OCI-LY3 (cell line): ENCODE data around the gene FITM1.

Source experiments
- EZH2phosphoT487 ChIP-seq: fragments of 200-600 bp; shearing (Covaris generic); IDR thresholded peaks from 2 replicates; pipeline ENCODE4 v1.6.1; 2018; ENCODE audit warnings: antibody characterized with exemption, mixed run types, low read depth
- TF ChIP-seq, protein P1 (sequence below): fragments of 200-600, 300-600 bp; sonication (generic); IDR thresholded peaks from 2 replicates; pipeline ENCODE4 v1.5.1; 2014; ENCODE audit warnings: antibody characterized with exemption, low read length, low read depth

DNA sequence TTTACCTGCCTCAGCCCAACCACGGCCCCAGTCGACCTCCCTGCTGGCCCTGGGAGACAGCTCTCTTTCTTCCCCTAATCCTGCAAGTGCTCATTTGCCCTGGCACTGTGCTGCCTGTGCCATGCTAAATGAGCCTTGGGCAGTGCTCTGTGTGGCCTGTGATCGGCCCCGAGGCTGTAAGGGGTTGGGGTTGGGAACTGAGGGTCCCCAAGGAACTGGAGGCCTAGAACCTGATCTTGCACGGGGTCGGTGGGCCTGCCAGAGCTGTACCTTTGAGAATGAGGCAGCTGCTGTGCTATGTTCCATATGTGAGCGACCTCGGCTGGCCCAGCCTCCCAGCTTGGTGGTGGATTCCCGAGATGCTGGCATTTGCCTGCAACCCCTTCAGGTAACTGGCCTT is 19.6 kb downstream of the FITM1 start:
- TF ChIP-seq, protein P1, sequence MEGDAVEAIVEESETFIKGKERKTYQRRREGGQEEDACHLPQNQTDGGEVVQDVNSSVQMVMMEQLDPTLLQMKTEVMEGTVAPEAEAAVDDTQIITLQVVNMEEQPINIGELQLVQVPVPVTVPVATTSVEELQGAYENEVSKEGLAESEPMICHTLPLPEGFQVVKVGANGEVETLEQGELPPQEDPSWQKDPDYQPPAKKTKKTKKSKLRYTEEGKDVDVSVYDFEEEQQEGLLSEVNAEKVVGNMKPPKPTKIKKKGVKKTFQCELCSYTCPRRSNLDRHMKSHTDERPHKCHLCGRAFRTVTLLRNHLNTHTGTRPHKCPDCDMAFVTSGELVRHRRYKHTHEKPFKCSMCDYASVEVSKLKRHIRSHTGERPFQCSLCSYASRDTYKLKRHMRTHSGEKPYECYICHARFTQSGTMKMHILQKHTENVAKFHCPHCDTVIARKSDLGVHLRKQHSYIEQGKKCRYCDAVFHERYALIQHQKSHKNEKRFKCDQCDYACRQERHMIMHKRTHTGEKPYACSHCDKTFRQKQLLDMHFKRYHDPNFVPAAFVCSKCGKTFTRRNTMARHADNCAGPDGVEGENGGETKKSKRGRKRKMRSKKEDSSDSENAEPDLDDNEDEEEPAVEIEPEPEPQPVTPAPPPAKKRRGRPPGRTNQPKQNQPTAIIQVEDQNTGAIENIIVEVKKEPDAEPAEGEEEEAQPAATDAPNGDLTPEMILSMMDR: no peak
- no peak for TF ChIP-seq EZH2phosphoT487
